Measurements from ENCODE around the gene GPR137C. TPM values are rescaled to one million over a fixed set of nuclear protein-coding genes. Genes with fewer than 3 reads are reported as not detected.

Gene GPR137C, protein sequence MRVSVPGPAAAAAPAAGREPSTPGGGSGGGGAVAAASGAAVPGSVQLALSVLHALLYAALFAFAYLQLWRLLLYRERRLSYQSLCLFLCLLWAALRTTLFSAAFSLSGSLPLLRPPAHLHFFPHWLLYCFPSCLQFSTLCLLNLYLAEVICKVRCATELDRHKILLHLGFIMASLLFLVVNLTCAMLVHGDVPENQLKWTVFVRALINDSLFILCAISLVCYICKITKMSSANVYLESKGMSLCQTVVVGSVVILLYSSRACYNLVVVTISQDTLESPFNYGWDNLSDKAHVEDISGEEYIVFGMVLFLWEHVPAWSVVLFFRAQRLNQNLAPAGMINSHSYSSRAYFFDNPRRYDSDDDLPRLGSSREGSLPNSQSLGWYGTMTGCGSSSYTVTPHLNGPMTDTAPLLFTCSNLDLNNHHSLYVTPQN
- total RNA-seq = 1 to 10 TPM in 1 of 4 donors, under 1 TPM in 3; 0.22 to 1.2 (median 0.71) TPM

DNA sequence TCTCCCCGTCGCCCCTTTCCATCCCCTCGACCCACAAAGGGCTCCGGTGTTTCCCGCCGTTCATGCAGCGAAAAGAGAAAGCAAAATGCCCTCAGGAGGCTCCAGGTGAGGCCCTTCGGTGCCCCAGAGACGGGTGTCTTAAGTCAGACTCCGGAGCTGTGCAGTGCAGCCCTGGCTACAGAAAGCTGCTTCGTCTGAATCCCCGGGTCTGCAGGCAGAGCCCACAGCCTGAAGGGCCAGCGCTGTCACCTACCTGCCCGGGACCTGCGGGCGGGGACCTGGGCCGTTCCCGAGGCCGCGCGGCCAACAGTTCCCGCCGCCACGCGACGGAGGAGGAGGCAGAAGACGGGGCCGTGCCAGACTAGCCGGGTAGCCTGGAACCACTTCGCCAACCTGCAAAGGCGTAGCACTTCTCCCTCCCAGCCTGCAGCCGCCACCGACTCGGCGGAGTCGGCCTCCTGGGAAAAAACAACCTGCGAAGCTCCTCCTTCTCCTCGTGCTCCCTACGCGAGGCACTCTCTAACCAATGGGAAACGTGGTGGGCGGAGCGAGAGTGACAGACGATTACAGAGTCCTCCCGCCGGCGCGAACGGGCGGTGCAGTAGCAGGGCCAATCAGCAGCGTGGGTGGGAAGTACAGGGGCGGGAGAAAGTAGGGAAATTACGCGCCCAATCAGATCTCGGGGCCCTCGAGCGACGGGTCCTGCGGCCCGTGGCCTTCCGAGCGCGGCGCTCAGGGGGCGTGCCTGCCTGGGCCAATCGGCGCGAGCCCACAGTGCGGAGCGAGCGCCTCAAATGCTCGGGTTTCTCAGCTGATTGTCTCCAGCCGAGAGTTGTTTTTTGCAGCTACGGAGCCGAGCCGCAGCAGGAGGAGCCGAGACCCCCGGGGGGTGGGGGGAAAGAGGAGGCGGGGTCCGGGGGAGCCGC, at the start of gene GPR137C, which contains the start of gene TXNDC16:
Gene GPR137C (plus strand): TSS at position 774 of the 926 bp plus-strand sequence. CDS start 312 bp downstream, outside the sequence.
Gene TXNDC16 (minus strand): TSS at position 443 of the 926 bp plus-strand sequence. CDS start 8,948 bp downstream, outside the sequence.
- Histone ChIP-seq H3K27ac (peak within 1 kb of the TSS; percentile 89 to 94 (median 90)), H3K27me3 (no peaks in the 10 kb centered on the region), H3K9me3 (no peaks in the 10 kb centered on the region), H3K4me1 (peaks cover 0 to 32% (median 12%) of the 10 kb centered on the region in 4 donors), H3K4me3 (peak within 1 kb of the TSS; percentile 78 to 98 (median 88)), H3K36me3 (peaks cover 0 to 4% (median 0%) of the 10 kb centered on the region in 3 donors)
- 0 to 1% methylated on average over 52 to 70 of the region's 81 CpGs for WGBS, 2 donors
- peak; percentile 100 for DNase-seq (ENCODE audit: low spot score in 2 of 2)
- TF ChIP-seq, protein P1, sequence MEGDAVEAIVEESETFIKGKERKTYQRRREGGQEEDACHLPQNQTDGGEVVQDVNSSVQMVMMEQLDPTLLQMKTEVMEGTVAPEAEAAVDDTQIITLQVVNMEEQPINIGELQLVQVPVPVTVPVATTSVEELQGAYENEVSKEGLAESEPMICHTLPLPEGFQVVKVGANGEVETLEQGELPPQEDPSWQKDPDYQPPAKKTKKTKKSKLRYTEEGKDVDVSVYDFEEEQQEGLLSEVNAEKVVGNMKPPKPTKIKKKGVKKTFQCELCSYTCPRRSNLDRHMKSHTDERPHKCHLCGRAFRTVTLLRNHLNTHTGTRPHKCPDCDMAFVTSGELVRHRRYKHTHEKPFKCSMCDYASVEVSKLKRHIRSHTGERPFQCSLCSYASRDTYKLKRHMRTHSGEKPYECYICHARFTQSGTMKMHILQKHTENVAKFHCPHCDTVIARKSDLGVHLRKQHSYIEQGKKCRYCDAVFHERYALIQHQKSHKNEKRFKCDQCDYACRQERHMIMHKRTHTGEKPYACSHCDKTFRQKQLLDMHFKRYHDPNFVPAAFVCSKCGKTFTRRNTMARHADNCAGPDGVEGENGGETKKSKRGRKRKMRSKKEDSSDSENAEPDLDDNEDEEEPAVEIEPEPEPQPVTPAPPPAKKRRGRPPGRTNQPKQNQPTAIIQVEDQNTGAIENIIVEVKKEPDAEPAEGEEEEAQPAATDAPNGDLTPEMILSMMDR (IDR thresholded peaks at IDR 0.05) = peak in 1 of 5 experiments; percentile 48
- TF ChIP-seq EP300 (IDR thresholded peaks at IDR 0.05) (peak; percentile 79 to 99), POLR2A (IDR thresholded peaks at IDR 0.05) (peak; percentile 88 to 98)

DNA sequence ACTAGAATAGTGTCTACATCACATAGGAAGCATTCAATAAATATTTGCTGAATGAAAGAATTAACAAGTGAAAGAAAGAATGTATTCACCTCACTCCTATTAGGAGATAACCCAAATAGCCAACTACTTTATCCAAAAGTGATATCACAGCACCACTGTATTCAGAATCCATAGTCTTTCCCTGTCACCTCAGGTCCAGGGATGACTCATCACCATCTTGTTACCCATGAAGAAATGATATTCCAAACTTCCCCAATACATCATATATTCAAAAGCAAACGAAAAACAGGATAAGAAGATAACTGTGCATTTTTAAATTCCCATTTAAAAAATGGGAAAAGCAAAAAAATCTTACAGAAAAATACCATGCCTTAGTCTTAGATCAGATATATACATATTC, 39.4 kb upstream of the GPR137C start:
- Histone ChIP-seq H3K27ac (no peak overlapping the region), H3K9me3 (no peaks in the 10 kb centered on the region), H3K27me3 (no peaks in the 10 kb centered on the region), H3K36me3 (peaks cover 0 to 17% (median 0%) of the 10 kb centered on the region in 3 donors), H3K4me1 (no peaks in the 10 kb centered on the region), H3K4me3 (no peak overlapping the region)
- WGBS, 2 donors = 81 to 93% methylated on average over 1 of the region's 1 CpG
- DNase-seq (ENCODE audit: low spot score in 2 of 2) = no peak
- TF ChIP-seq EP300 (IDR thresholded peaks at IDR 0.05) (no peak), POLR2A (IDR thresholded peaks at IDR 0.05) (no peak)
- TF ChIP-seq, protein P1 (IDR thresholded peaks at IDR 0.05) = no peak

DNA sequence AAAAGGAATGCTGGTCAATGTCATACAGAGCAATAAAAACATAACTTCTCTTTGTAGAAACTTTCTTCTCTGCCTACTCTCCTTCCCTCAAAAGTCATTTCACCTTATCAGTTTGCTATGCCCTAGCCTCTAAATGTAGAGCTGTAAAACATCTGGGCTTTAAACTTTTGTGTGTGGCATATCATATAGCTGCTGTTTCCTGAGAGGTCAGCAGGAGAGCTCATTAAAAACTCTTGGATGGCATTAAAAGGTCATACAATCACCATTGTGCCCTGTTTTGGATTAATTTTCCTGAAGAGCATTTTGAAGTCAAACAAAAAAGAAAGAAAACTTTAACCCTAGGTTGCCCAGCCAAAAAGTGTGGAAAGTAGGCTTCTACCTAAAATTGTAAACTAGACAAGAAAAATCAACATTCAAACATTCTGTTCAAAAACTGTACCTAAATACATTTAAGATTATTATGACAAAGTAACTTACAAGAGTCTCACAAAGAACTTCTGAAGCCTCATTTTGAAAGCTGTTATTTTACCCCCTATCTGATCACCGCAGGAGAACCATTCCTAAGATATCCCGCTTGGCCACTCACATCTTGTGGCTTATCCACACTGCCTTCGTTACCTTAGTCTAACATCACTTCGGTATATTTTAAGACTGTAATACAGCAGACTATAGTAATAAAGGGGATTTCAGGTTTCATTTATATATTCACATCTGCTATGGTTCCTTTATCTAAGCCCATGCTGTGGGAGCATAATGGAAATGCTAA, 38.4 kb upstream of the GPR137C start:
- TF ChIP-seq EP300 (IDR thresholded peaks at IDR 0.05) = no peak
- TF ChIP-seq, protein P1 (IDR thresholded peaks at IDR 0.05) = no peak
- TF ChIP-seq POLR2A (IDR thresholded peaks at IDR 0.05) = no peak
- DNase-seq (ENCODE audit: low spot score in 2 of 2) = no peak
- Histone ChIP-seq H3K4me3 (no peak overlapping the region), H3K9me3 (no peaks in the 10 kb centered on the region), H3K4me1 (no peaks in the 10 kb centered on the region), H3K27me3 (no peaks in the 10 kb centered on the region), H3K27ac (no peak overlapping the region), H3K36me3 (peaks cover 0 to 12% (median 0%) of the 10 kb centered on the region in 3 donors)
- WGBS, 2 donors = 83 to 87% methylated on average over 4 of the region's 4 CpGs

DNA sequence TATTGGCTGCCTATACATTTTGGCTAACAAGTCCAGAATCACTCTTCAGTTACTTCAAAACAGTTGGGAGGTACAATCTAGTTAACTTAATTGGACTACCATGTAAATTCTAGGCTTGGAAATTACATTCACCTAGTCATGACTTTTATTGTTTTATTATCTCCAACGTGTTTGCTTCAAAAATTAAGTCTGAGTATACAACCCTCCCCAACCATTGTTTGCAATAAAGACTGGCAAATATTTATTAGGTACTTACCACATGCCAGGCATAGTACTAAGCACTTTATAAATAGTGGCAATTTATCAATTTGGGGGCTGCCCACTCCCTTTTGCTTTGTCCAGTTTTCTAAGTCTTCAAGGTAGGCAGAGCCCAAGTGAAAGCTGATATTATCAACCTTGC, 30.6 kb upstream of the GPR137C start:
- Histone ChIP-seq H3K27me3 (no peaks in the 10 kb centered on the region), H3K4me3 (no peak overlapping the region), H3K9me3 (no peaks in the 10 kb centered on the region), H3K36me3 (peaks cover 0 to 19% (median 0%) of the 10 kb centered on the region in 3 donors), H3K27ac (no peak overlapping the region), H3K4me1 (no peaks in the 10 kb centered on the region)
- whole genome bisulfite sequencing, 2 donors = 44 to 46% methylated on average over 1 of the region's 1 CpG
- DNase-seq (ENCODE audit: low spot score in 2 of 2) = no peak
- TF ChIP-seq EP300 (IDR thresholded peaks at IDR 0.05) = no peak

Data from tibial nerve (tissue), 4 donors.